HCT116 (cell line): ENCODE data around the gene SNX15. TPM values are rescaled to one million over a fixed set of nuclear protein-coding genes. Genes with fewer than 3 reads are reported as not detected.

Source experiments
- ATAC-seq: fragments of 200-7000 bp; cut with Tn5 transposase; 2 replicates; pipeline ENCODE4 v1.9.1; 2020; ENCODE audit warnings: mild to moderate bottlenecking, moderate library complexity
- BruUV-seq: library from RNA; stranded (reverse); fragments of 400-500 nt; replicated peaks from 2 replicates; lab custom pipeline; 2021; lab: Mats Ljungman, UMichigan
- CTCF ChIA-PET: fragments of 300-600 bp; sonication (Branson Sonifier 250); formaldehyde crosslinking; loops from one replicate; lab custom pipeline; 2021; ENCODE audit warnings: antibody characterized with exemption; lab: Charles Lee
- POLR2A ChIA-PET: fragments of 300-600, 350-600 bp; sonication (Branson Sonifier 250); formaldehyde crosslinking; loops from one replicate; lab custom pipeline; 2021; ENCODE audit warnings: antibody characterized with exemption; lab: Charles Lee
- RAD21 ChIA-PET, 2 experiments: fragments of 300-600 bp; sonication (Branson Sonifier 250); formaldehyde crosslinking; loops; one replicate each; lab custom pipeline; 2023; ENCODE audit warnings: low total read pairs in 2 of 2; ENCODE audit not compliant: uncharacterized antibody in 2 of 2, unreplicated experiment in 2 of 2, low non-redundant PET in 1 of 2; lab: Charles Lee
- DNase-seq: peaks from one replicate; pipeline ENCODE4 v3.0.0-alpha.2; 2010; ENCODE audit warnings: low read depth, low spot score
- H2AFZ ChIP-seq: fragments of 200-600 bp; shearing (Covaris generic), sonication (generic); 2 replicates; pipeline ENCODE4 v1.6.1; 2017; ENCODE audit warnings: low read depth, mixed run types, mixed read lengths, antibody characterized with exemption, low read length; ENCODE audit not compliant: poor library complexity, severe bottlenecking
- H3K27ac ChIP-seq: 2 replicates; pipeline ENCODE4 v1.5.1; 2012; ENCODE audit warnings: low read depth, low read length
- H3K27me3 ChIP-seq: fragments of 200-600 bp; sonication (generic); 2 replicates; pipeline ENCODE4 v1.6.1; 2016; ENCODE audit warnings: mixed run types, low read length, mixed read lengths; ENCODE audit not compliant: insufficient read depth
- H3K36me3 ChIP-seq, 2 experiments: fragments of 200-500 bp in 1 of 2; fragments of 200-600 bp in 1 of 2; sonication (Bioruptor generic) in 1 of 2; sonication (generic) in 1 of 2; 2 replicates each; pipeline versions ENCODE4 v1.5.1 to v1.6.1; 2014 to 2016; ENCODE audit warnings: low read length in 2 of 2, inconsistent platforms in 1 of 2, mixed read lengths in 1 of 2, mixed run types in 1 of 2; ENCODE audit not compliant: insufficient read depth in 2 of 2, control insufficient read depth in 1 of 2
- H3K4me1 ChIP-seq, 2 experiments: fragments of 200-600 bp in 1 of 2; sonication (generic) in 1 of 2; 2 replicates each; pipeline versions ENCODE4 v1.5.1 to v1.6.1; 2012 to 2017; ENCODE audit warnings: low read length in 2 of 2, inconsistent platforms in 1 of 2, mild to moderate bottlenecking in 1 of 2, mixed read lengths in 1 of 2, mixed run types in 1 of 2, moderate library complexity in 1 of 2; ENCODE audit not compliant: insufficient read depth in 2 of 2, control insufficient read depth in 1 of 2
- H3K4me2 ChIP-seq: fragments of 200-600 bp; sonication (generic); 2 replicates; pipeline ENCODE4 v1.6.1; 2017; ENCODE audit warnings: mixed run types, low read length, mixed read lengths
- H3K4me3 ChIP-seq, 2 experiments: fragments of 200-600 bp in 1 of 2; sonication (generic) in 1 of 2; replicated peaks in 1 of 2; 2 replicates each; pipeline ENCODE4 v1.5.1; 2011 to 2016; ENCODE audit warnings: low read length in 2 of 2, control low read depth in 1 of 2, low read depth in 1 of 2, mild to moderate bottlenecking in 1 of 2, mixed read lengths in 1 of 2, mixed run types in 1 of 2
- H3K79me2 ChIP-seq: fragments of 200-600 bp; sonication (generic); 2 replicates; pipeline ENCODE4 v1.6.1; 2017; ENCODE audit warnings: mild to moderate bottlenecking, mixed run types, low read length, moderate library complexity, mixed read lengths; ENCODE audit not compliant: insufficient read depth
- H3K9ac ChIP-seq: fragments of 200-600 bp; sonication (generic); 2 replicates; pipeline ENCODE4 v1.6.1; 2016; ENCODE audit warnings: low read length, mixed read lengths
- H3K9me2 ChIP-seq: fragments of 200-600 bp; sonication (generic), shearing (Covaris generic); 2 replicates; pipeline ENCODE4 v1.6.1; 2017; ENCODE audit warnings: mixed run types, mild to moderate bottlenecking, moderate library complexity; ENCODE audit not compliant: insufficient read depth
- H3K9me3 ChIP-seq, 2 experiments: fragments of 200-500 bp in 1 of 2; fragments of 200-600 bp in 1 of 2; sonication (Bioruptor generic) in 1 of 2; sonication (generic) in 1 of 2; 2 replicates each; pipeline ENCODE4 v1.6.1; 2014 to 2017; ENCODE audit warnings: low read length in 2 of 2, mixed read lengths in 2 of 2, inconsistent platforms in 1 of 2, low read depth in 1 of 2, mild to moderate bottlenecking in 1 of 2, mixed run types in 1 of 2, moderate library complexity in 1 of 2; ENCODE audit not compliant: control insufficient read depth in 1 of 2, insufficient read depth in 1 of 2
- H4K20me1 ChIP-seq: fragments of 200-600 bp; sonication (generic), shearing (Covaris generic); 2 replicates; pipeline ENCODE4 v1.6.1; 2017; ENCODE audit warnings: mixed run types, mild to moderate bottlenecking, moderate library complexity; ENCODE audit not compliant: insufficient read depth
- CTCF ChIP-seq, 3 experiments: fragments of 200-600 bp in 1 of 3; sonication (generic) in 1 of 3; IDR thresholded peaks in 2 of 3; conservative IDR thresholded peaks in 1 of 3; 2 replicates each; pipeline ENCODE4 v1.5.1; 2012 to 2017; ENCODE audit warnings: low read depth in 2 of 3, low read length in 2 of 3, antibody characterized with exemption in 1 of 3, borderline replicate concordance in 1 of 3, control low read depth in 1 of 3, mild to moderate bottlenecking in 1 of 3, mixed read lengths in 1 of 3, mixed run types in 1 of 3, moderate library complexity in 1 of 3; ENCODE audit not compliant: insufficient read depth in 1 of 3
- EZH2phosphoT487 ChIP-seq: fragments of 200-600 bp; IDR thresholded peaks from 2 replicates; pipeline ENCODE4 v1.6.1; 2018; ENCODE audit warnings: antibody characterized with exemption, borderline replicate concordance
- FOSL1 ChIP-seq: IDR thresholded peaks from 2 replicates; pipeline ENCODE4 v1.6.1; 2012; ENCODE audit warnings: low read depth
- JUND ChIP-seq: IDR thresholded peaks from 2 replicates; pipeline ENCODE4 v1.6.1; 2012
- MAX ChIP-seq: IDR thresholded peaks from 2 replicates; pipeline ENCODE4 v1.6.1; 2012
- POLR2A ChIP-seq: IDR thresholded peaks from 2 replicates; pipeline ENCODE4 v1.7.0; 2011; ENCODE audit warnings: borderline replicate concordance; ENCODE audit not compliant: insufficient read depth, insufficient read length; ENCODE audit errors: extremely low read depth
- POLR2AphosphoS5 ChIP-seq: IDR thresholded peaks from 2 replicates; pipeline ENCODE4 v1.6.1; 2011; ENCODE audit warnings: mild to moderate bottlenecking, low read depth, low read length, moderate library complexity
- REST ChIP-seq: IDR thresholded peaks from 2 replicates; pipeline ENCODE4 v1.6.1; 2012; ENCODE audit warnings: low read depth
- SP1 ChIP-seq: IDR thresholded peaks from 2 replicates; pipeline ENCODE4 v1.6.1; 2012; ENCODE audit warnings: low read depth
- SRF ChIP-seq: IDR thresholded peaks from 2 replicates; pipeline ENCODE4 v1.6.1; 2012; ENCODE audit warnings: low read depth
- ZBTB33 ChIP-seq: IDR thresholded peaks from 2 replicates; pipeline ENCODE4 v1.6.1; 2011; ENCODE audit warnings: mild to moderate bottlenecking, low read length, moderate library complexity; ENCODE audit not compliant: insufficient replicate concordance; ENCODE audit errors: extremely low read depth
- ZFX ChIP-seq: fragments of 450-650 bp; IDR thresholded peaks from 2 replicates; pipeline ENCODE4 v1.6.1; 2017
- intact Hi-C: fragments of 100-400 bp; cut with micrococcal nuclease; formaldehyde crosslinking; loops from 2 replicates; pipeline ENCODE4 v1.10.0; 2022
- total RNA-seq: library from RNA; stranded (reverse); gene quantifications from one replicate; pipeline ENCODE4 v1.2.1, GENCODE V29; 2021; ENCODE audit not compliant: unreplicated experiment

The SNX15 gene
- total RNA-seq, 1 experiment from 2014 or later, result 16.8 TPM

- Histone ChIP-seq H4K20me1 (no peaks in the 10 kb centered on the region), H3K4me1 (peaks cover 0 to 4% of the 10 kb centered on the region in 2 experiments; a peak in 1 of 4 replicates), H3K27ac (no peak overlapping the region), H3K36me3 (no peaks in the 10 kb centered on the region), H3K79me2 (no peaks in the 10 kb centered on the region), H3K4me3 (no peak overlapping the region)
- no peak for DNase-seq
- BruUV-seq, result no TSS peak
- no peak for TF ChIP-seq SP1
- TF ChIP-seq POLR2AphosphoS5, result no peak
- no peak for TF ChIP-seq REST
- no peak for TF ChIP-seq FOSL1
- no peak for TF ChIP-seq ZFX
- no peak for TF ChIP-seq CTCF (IDR thresholded peaks at IDR 0.05 in 2 of 3, conservative IDR thresholded peaks at IDR 0.05 in 1 of 3; ENCODE audit: borderline replicate concordance in 1 of 3, insufficient read depth in 1 of 3, low read depth in 2 of 3, low read length in 2 of 3)
- no peak for TF ChIP-seq EZH2phosphoT487
- no peak for TF ChIP-seq MAX
- no peak for TF ChIP-seq JUND
- no peak for TF ChIP-seq ZBTB33
- TF ChIP-seq POLR2A, result no peak
- TF ChIP-seq SRF, result no peak
- TF ChIP-seq, all 23 proteins: peak for 0
- Histone ChIP-seq H3K9me2 (no peaks in the 10 kb centered on the region), H3K4me2 (no peak overlapping the region), H3K9me3 (no peaks in the 10 kb centered on the region), H3K9ac (no peak overlapping the region), H3K27me3 (no peaks in the 10 kb centered on the region), H2AFZ (no peak overlapping the region)
- intact Hi-C loops, result no loop called here
- CTCF ChIA-PET, result no interaction called here
- no peak for ATAC-seq
- POLR2A ChIA-PET, result interaction anchor here (0.8 kb wide), 1 partner anchor 10 kb away, joined by 3 read pairs; no protein-coding TSS in a partner anchor
- RAD21 ChIA-PET, result no interaction called here
Measured at GRCh38 chr11:65055538-65055937, 28.3 kb downstream of the SNX15 start.
